CD4-positive, alpha-beta T cell treated with Interleukin-12 subunit alpha and Interleukin-12 subunit beta, for 1 hour (primary cell): ENCODE data around the gene CCDC117.

Experiments
- DNase-seq: peaks from one replicate; pipeline ENCODE4 v3.0.0-alpha.2; 2020

CCDC117 gene

GRCh38 chr22:28771195-28771791 lies 1.2 kb upstream of the CCDC117 start:
- DNase-seq = no peak

GRCh38 chr22:28773461-28773867 lies 969 bp downstream of the CCDC117 start:
- DNase-seq = no peak

GRCh38 chr22:28774378-28774777 lies 1.9 kb downstream of the CCDC117 start:
- DNase-seq = no peak

GRCh38 chr22:28779833-28780232 lies 7.3 kb downstream of the CCDC117 start:
- no peak for DNase-seq

GRCh38 chr22:28780296-28780695 lies 7.8 kb downstream of the CCDC117 start:
- DNase-seq = no peak

- DNase-seq = no peak
These were observed 11.5 kb downstream of the CCDC117 start for GRCh38 chr22:28783786-28784671.

- no peak for DNase-seq
These were observed 16.1 kb downstream of the CCDC117 start for GRCh38 chr22:28788601-28789000.

GRCh38 chr22:28791124-28791523 lies 18.6 kb downstream of the CCDC117 start:
- DNase-seq = no peak

GRCh38 chr22:28791841-28792490 lies 19.5 kb downstream of the CCDC117 start:
- DNase-seq = no peak

GRCh38 chr22:28792491-28793383 lies 20.2 kb downstream of the CCDC117 start:
- no peak for DNase-seq

GRCh38 chr22:28793976-28794584 lies 21.6 kb downstream of the CCDC117 start:
- DNase-seq = no peak

GRCh38 chr22:28795071-28795693 lies 22.7 kb downstream of the CCDC117 start:
- DNase-seq = no peak

- no peak for DNase-seq
These were observed 23.7 kb downstream of the CCDC117 start for GRCh38 chr22:28795932-28796856.

- DNase-seq = peak; percentile 42
These were observed 26.5 kb downstream of the CCDC117 start for GRCh38 chr22:28798810-28799605.

GRCh38 chr22:28799606-28800307 lies 27.3 kb downstream of the CCDC117 start:
- peak; percentile 27 for DNase-seq

- DNase-seq = peak; percentile 92
These were observed 28.0 kb downstream of the CCDC117 start, which contains the start of gene XBP1 for GRCh38 chr22:28800308-28801041. Gene XBP1, minus strand, starts transcription at chr22:28800569.

- no peak for DNase-seq
These were observed 29.5 kb downstream of the CCDC117 start for GRCh38 chr22:28801845-28802594.
